ENCODE results near the gene ABLIM2. TPM values are rescaled to one million over a fixed set of nuclear protein-coding genes. Genes with fewer than 3 reads are reported as not detected.

Gene ABLIM2
- total and polyA plus RNA-seq, 2 of the 4 experiments (the other 2 are of a cell fraction), result under 0.01 to 0.10 TPM

- POLR2A ChIA-PET (ENCODE audit: unreplicated experiment), result no interaction called here
Measured at GRCh38 chr4:7915875-7916242, 242.8 kb downstream of the ABLIM2 start.

More at GRCh38 chr4:7915875-7916242, 242.8 kb downstream of the ABLIM2 start:
- Histone ChIP-seq H3K18ac (ENCODE audit: low read depth, low read length) (no peak overlapping the region), H2AFZ (replicated peaks; ENCODE audit: low read length, poor library complexity) (no peak overlapping the region), H3K23ac (ENCODE audit: low read depth, low read length) (no peak overlapping the region), H3K9me3 (ENCODE audit: control insufficient read depth, insufficient read depth, low read length) (no peaks in the 10 kb centered on the region), H3K9ac (ENCODE audit: low read depth, low read length) (no peak overlapping the region), H3K9me1 (ENCODE audit: insufficient read depth, low read length) (peaks cover 15% of the 10 kb centered on the region), H2BK15ac (ENCODE audit: low read depth, low read length) (no peak overlapping the region), H3K14ac (replicated peaks; ENCODE audit: low read depth, low read length) (no peak overlapping the region), H2AK5ac (ENCODE audit: low read depth, low read length) (no peak overlapping the region), H4K5ac (ENCODE audit: low read depth, low read length) (no peak overlapping the region), H3K56ac (ENCODE audit: extremely low read depth, insufficient read depth, low read length) (no peak overlapping the region), H3K27me3 (ENCODE audit: control insufficient read depth, insufficient read depth, low read length) (no peaks in the 10 kb centered on the region), H3K4me3 (ENCODE audit: insufficient read depth, low read depth, low read length) (no peak overlapping the region), H2BK5ac (ENCODE audit: low read depth, low read length, poor library complexity, severe bottlenecking) (no peak overlapping the region), H3K4me2 (ENCODE audit: low read depth, low read length) (no peak overlapping the region), H2BK120ac (ENCODE audit: low read depth, low read length) (no peak overlapping the region), H2AK9ac (replicated peaks; ENCODE audit: low read depth, low read length, poor library complexity) (no peak overlapping the region), H3K4me1 (ENCODE audit: control insufficient read depth, insufficient read depth, low read length) (peaks cover 18% of the 10 kb centered on the region), H3K27ac (ENCODE audit: insufficient read depth, low read length) (no peak overlapping the region), H4K20me1 (ENCODE audit: insufficient read depth, low read length) (peaks cover 60% of the 10 kb centered on the region), H3K36me3 (ENCODE audit: control insufficient read depth, insufficient read depth, low read length) (peaks cover 9% of the 10 kb centered on the region), H3K4ac (ENCODE audit: low read depth, low read length) (no peak overlapping the region), H2BK20ac (ENCODE audit: low read depth, low read length) (no peak overlapping the region), H4K91ac (ENCODE audit: insufficient read depth, low read depth, low read length) (no peak overlapping the region), H3K79me1 (ENCODE audit: low read depth in 1 of 2, low read length in 2 of 2) (peaks cover 3 to 64% of the 10 kb centered on the region in 2 experiments; a peak in 3 of 4 replicates), H4K8ac (ENCODE audit: low read depth in 2 of 2, low read length in 2 of 2) (no peak overlapping the region)
- intact Hi-C loops (cut with micrococcal nuclease) (no loop called here), dilution Hi-C loops (cut with HindIII; ENCODE audit: low sequenced_read_pairs, unreplicated experiment) (no loop called here), in situ Hi-C loops (cut with MboI; ENCODE audit: low sequenced_read_pairs) (no loop called here)
- WGBS, 2 experiments (ENCODE audit: extremely low coverage in 2 of 2, insufficient read length in 1 of 2), result 100% methylated on average over 1 of the region's 6 CpGs; no CpG with 5 or more reads in 1 of the 2 experiments
- no TSS peak for BruUV-seq (replicated peaks)
- ATAC-seq (ENCODE audit: low read depth) (no peak), DNase-seq (no peak)
- TF ChIP-seq CTCF (conservative IDR thresholded peaks at IDR 0.05; ENCODE audit: low read depth, low read length), result no peak
- no peak for TF ChIP-seq RCOR1 (IDR thresholded peaks at IDR 0.05; ENCODE audit: insufficient replicate concordance, low read length)
- no peak for TF ChIP-seq BHLHE40 (IDR thresholded peaks at IDR 0.05; ENCODE audit: low read depth, low read length)
- no peak for TF ChIP-seq MXI1 (IDR thresholded peaks at IDR 0.05; ENCODE audit: borderline replicate concordance, low read depth, low read length)
- no peak for TF ChIP-seq NFE2L2 (IDR thresholded peaks at IDR 0.05; ENCODE audit: low read depth, low read length)
- TF ChIP-seq MAFK (IDR thresholded peaks at IDR 0.05; ENCODE audit: low read depth, low read length), result no peak
- peak; percentile 47 for TF ChIP-seq CEBPB (IDR thresholded peaks at IDR 0.05; ENCODE audit: low read depth, low read length)
- CTCF ChIA-PET, result no interaction called here

Small RNA genes within 50 kb of the gene (microRNA-seq; reads per million reads assigned to microRNA genes)
- gene MIR95 (ENCODE audit: insufficient read depth in 1 of 2, insufficient read length in 1 of 2, unreplicated experiment in 1 of 2), result 0 to 3.3 reads per million in 2 experiments

Small RNA genes within 50 kb of the gene (small RNA-seq; reads per million reads assigned to genes)
- gene MIR95, result 0 to 19.8 (median 2.5) reads per million in 5 experiments

Other genes starting within 250 kb of the ABLIM2 start
- gene AFAP1, start 219.0 kb downstream of the ABLIM2 start, total RNA-seq (2012; rRNA removed), result 48.2 and 60.3 TPM in 2 replicates
- 73.1 and 80.9 TPM in 2 replicates for gene AFAP1, start 219.0 kb downstream of the ABLIM2 start, polyA plus RNA-seq (2012; rRNA removed)
- 1.4 and 1.6 TPM in 2 replicates for gene SH3TC1, start 40.5 kb upstream of the ABLIM2 start, total RNA-seq (2012; rRNA removed)
- 2.2 and 2.3 TPM in 2 replicates for gene SH3TC1, start 40.5 kb upstream of the ABLIM2 start, polyA plus RNA-seq (2012; rRNA removed)
- 1.1 and 1.3 TPM in 2 replicates for gene HTRA3, start 110.9 kb upstream of the ABLIM2 start, total RNA-seq (2012; rRNA removed)
- gene HTRA3, start 110.9 kb upstream of the ABLIM2 start, polyA plus RNA-seq (2012; rRNA removed), result 8.9 and 9.5 TPM in 2 replicates